Panc1 (cell line): Measurements from ENCODE around the gene CROCC2.

Experiments
- POLR2AphosphoS5 ChIP-seq: IDR thresholded peaks from 2 replicates; pipeline ENCODE4 v1.6.1; 2012; ENCODE audit warnings: mild to moderate bottlenecking, low read depth, low read length, moderate library complexity
- SIN3A ChIP-seq: IDR thresholded peaks from 2 replicates; pipeline ENCODE4 v1.6.1; 2012; ENCODE audit warnings: low read depth, mild to moderate bottlenecking, low read length, moderate library complexity, borderline replicate concordance; ENCODE audit not compliant: insufficient read depth
- TCF7L2 ChIP-seq: IDR thresholded peaks from 2 replicates; pipeline ENCODE4 v1.6.1; 2011; ENCODE audit warnings: mild to moderate bottlenecking, low read depth, low read length, inconsistent platforms
- TF ChIP-seq, protein P1 (sequence below): fragments of 450-650 bp; IDR thresholded peaks from 2 replicates; pipeline ENCODE4 v1.5.1; 2017; ENCODE audit warnings: mild to moderate bottlenecking
- TF ChIP-seq, protein P2 (sequence below), 2 experiments: IDR thresholded peaks; 2 replicates each; pipeline ENCODE4 v1.6.1; 2011 to 2012; ENCODE audit warnings: low read depth in 2 of 2, control low read depth in 1 of 2, low read length in 1 of 2, mild to moderate bottlenecking in 1 of 2, moderate library complexity in 1 of 2; ENCODE audit not compliant: insufficient read depth in 1 of 2

DNA sequence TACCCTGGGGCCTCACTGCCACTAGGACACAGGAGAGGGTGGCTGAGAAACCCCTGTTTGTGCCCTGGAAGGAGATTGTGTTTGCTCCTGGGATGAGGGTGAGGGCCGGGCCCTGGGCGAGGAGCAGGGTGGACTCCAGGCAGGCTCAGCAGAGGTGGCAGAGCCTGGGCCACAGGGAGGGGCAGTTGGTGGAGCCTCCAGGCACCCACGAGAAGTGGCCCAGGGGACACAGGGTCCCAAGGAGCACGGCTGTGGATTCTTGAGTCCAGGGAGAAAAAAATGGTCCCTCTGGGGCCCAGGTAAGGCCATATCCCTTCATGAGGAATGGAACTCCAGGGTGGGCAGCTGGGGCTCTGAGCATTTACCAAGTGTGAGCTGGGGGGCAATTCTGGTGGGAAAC, 18.5 kb upstream of the CROCC2 start:
- TF ChIP-seq, protein P1, sequence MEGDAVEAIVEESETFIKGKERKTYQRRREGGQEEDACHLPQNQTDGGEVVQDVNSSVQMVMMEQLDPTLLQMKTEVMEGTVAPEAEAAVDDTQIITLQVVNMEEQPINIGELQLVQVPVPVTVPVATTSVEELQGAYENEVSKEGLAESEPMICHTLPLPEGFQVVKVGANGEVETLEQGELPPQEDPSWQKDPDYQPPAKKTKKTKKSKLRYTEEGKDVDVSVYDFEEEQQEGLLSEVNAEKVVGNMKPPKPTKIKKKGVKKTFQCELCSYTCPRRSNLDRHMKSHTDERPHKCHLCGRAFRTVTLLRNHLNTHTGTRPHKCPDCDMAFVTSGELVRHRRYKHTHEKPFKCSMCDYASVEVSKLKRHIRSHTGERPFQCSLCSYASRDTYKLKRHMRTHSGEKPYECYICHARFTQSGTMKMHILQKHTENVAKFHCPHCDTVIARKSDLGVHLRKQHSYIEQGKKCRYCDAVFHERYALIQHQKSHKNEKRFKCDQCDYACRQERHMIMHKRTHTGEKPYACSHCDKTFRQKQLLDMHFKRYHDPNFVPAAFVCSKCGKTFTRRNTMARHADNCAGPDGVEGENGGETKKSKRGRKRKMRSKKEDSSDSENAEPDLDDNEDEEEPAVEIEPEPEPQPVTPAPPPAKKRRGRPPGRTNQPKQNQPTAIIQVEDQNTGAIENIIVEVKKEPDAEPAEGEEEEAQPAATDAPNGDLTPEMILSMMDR, result no peak
- TF ChIP-seq POLR2AphosphoS5 (no peak), TCF7L2 (no peak), SIN3A (no peak)
- TF ChIP-seq, protein P2, sequence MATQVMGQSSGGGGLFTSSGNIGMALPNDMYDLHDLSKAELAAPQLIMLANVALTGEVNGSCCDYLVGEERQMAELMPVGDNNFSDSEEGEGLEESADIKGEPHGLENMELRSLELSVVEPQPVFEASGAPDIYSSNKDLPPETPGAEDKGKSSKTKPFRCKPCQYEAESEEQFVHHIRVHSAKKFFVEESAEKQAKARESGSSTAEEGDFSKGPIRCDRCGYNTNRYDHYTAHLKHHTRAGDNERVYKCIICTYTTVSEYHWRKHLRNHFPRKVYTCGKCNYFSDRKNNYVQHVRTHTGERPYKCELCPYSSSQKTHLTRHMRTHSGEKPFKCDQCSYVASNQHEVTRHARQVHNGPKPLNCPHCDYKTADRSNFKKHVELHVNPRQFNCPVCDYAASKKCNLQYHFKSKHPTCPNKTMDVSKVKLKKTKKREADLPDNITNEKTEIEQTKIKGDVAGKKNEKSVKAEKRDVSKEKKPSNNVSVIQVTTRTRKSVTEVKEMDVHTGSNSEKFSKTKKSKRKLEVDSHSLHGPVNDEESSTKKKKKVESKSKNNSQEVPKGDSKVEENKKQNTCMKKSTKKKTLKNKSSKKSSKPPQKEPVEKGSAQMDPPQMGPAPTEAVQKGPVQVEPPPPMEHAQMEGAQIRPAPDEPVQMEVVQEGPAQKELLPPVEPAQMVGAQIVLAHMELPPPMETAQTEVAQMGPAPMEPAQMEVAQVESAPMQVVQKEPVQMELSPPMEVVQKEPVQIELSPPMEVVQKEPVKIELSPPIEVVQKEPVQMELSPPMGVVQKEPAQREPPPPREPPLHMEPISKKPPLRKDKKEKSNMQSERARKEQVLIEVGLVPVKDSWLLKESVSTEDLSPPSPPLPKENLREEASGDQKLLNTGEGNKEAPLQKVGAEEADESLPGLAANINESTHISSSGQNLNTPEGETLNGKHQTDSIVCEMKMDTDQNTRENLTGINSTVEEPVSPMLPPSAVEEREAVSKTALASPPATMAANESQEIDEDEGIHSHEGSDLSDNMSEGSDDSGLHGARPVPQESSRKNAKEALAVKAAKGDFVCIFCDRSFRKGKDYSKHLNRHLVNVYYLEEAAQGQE (IDR thresholded peaks at IDR 0.05; ENCODE audit: insufficient read depth in 1 of 2, low read depth in 2 of 2, low read length in 1 of 2), result no peak
